HEK293T (cell line): ENCODE results near the gene ADSS1.
A peak's percentile ranks its signal among the peaks of the same experiment; 100 is the strongest.
"Not testable (repeated sequence)": the region's sequence is repeated elsewhere in the genome, so short reads cannot be mapped to it uniquely, and the experiment has no call there.

ENCODE experiments used
- CTCF ChIA-PET: fragments of 350-600 bp; formaldehyde crosslinking; extraction: SDS; loops from one replicate; lab custom pipeline; 2021; ENCODE audit warnings: antibody characterized with exemption, inconsistent platforms; lab: Yijun Ruan, JAX
- POLR2A ChIA-PET: fragments of 350-600 bp; formaldehyde crosslinking; extraction: SDS; loops from one replicate; lab custom pipeline; 2020; ENCODE audit warnings: antibody characterized with exemption, inconsistent platforms; lab: Yijun Ruan, JAX
- DNase-seq: peaks from one replicate; pipeline ENCODE4 v3.0.0; 2012; ENCODE audit warnings: mixed read lengths; ENCODE audit errors: extremely low spot score
- ARNT ChIP-seq: fragments of 450-650 bp; IDR thresholded peaks from 2 replicates; pipeline ENCODE4 v1.6.1; 2017; ENCODE audit warnings: mild to moderate bottlenecking
- BHLHE40 ChIP-seq: fragments of 450-650 bp; IDR thresholded peaks from 2 replicates; pipeline ENCODE4 v1.6.1; 2016; ENCODE audit warnings: mild to moderate bottlenecking, moderate library complexity, borderline replicate concordance
- CTBP1 ChIP-seq: fragments of 450-650 bp; IDR thresholded peaks from 2 replicates; pipeline ENCODE4 v1.6.1; 2016; ENCODE audit warnings: borderline replicate concordance
- ELF4 ChIP-seq: fragments of 450-650 bp; IDR thresholded peaks from 2 replicates; pipeline ENCODE4 v1.6.1; 2017; ENCODE audit warnings: antibody characterized with exemption
- FOXA1 ChIP-seq: fragments of 450-650 bp; IDR thresholded peaks from 2 replicates; pipeline ENCODE4 v1.6.1; 2016; ENCODE audit warnings: mild to moderate bottlenecking
- FOXK2 ChIP-seq: fragments of 450-650 bp; IDR thresholded peaks from 2 replicates; pipeline ENCODE4 v1.6.1; 2016; ENCODE audit warnings: mild to moderate bottlenecking
- FOXM1 ChIP-seq: fragments of 450-650 bp; IDR thresholded peaks from 2 replicates; pipeline ENCODE4 v1.6.1; 2017; ENCODE audit warnings: mild to moderate bottlenecking, borderline replicate concordance
- HDGF ChIP-seq: fragments of 450-650 bp; IDR thresholded peaks from 2 replicates; pipeline ENCODE4 v1.6.1; 2017; ENCODE audit warnings: antibody characterized with exemption, borderline replicate concordance
- L3MBTL2 ChIP-seq: fragments of 450-650 bp; conservative IDR thresholded peaks from 2 replicates; pipeline ENCODE4 v1.6.1; 2016; ENCODE audit warnings: mild to moderate bottlenecking
- LEF1 ChIP-seq: fragments of 450-650 bp; IDR thresholded peaks from 2 replicates; pipeline ENCODE4 v1.6.1; 2017; ENCODE audit warnings: mild to moderate bottlenecking, borderline replicate concordance
- NFRKB ChIP-seq: fragments of 450-650 bp; IDR thresholded peaks from 2 replicates; pipeline ENCODE4 v1.6.1; 2016; ENCODE audit warnings: mild to moderate bottlenecking, moderate library complexity
- SP1 ChIP-seq: fragments of 450-650 bp; IDR thresholded peaks from 2 replicates; pipeline ENCODE4 v1.6.1; 2017
- SUZ12 ChIP-seq: fragments of 450-650 bp; IDR thresholded peaks from 2 replicates; pipeline ENCODE4 v1.6.1; 2016; ENCODE audit warnings: mild to moderate bottlenecking
- TARDBP ChIP-seq: fragments of 450-650 bp; IDR thresholded peaks from 2 replicates; pipeline ENCODE4 v1.6.1; 2016
- ZNF384 ChIP-seq: fragments of 450-650 bp; IDR thresholded peaks from 2 replicates; pipeline ENCODE4 v1.6.1; 2016
- TF ChIP-seq, protein P1 (sequence below): fragments of 450-650 bp; IDR thresholded peaks from 2 replicates; pipeline ENCODE4 v1.6.1; 2016

The ADSS1 gene

DNA sequence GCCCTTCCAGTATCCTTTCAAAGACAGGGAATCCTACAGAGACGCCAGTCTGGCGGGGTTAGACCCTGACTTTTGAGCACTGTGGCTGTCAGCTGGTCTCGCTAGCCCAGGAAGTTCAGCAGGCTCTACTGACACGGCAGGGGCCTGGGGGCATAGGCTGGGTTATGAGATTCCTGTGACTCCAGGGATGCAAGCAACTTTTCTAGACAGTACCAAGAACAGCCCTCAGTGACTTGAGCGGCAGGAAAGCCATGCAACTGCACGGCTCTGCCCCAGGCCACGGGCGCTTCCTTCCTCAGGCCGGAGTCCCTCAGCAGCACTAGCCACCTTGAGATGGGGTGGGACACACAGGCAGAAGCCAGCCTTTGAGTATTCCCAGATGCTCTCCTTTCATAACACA, 23.8 kb downstream of the ADSS1 start:
- POLR2A ChIA-PET = interaction anchor here (0.8 kb wide), 1 partner anchor 11 kb away, joined by 3 read pairs; no protein-coding TSS in a partner anchor
- no peak for TF ChIP-seq SP1
- TF ChIP-seq BHLHE40 = no peak
- no peak for TF ChIP-seq FOXM1
- CTCF ChIA-PET = no interaction called here
- DNase-seq = no peak

DNA sequence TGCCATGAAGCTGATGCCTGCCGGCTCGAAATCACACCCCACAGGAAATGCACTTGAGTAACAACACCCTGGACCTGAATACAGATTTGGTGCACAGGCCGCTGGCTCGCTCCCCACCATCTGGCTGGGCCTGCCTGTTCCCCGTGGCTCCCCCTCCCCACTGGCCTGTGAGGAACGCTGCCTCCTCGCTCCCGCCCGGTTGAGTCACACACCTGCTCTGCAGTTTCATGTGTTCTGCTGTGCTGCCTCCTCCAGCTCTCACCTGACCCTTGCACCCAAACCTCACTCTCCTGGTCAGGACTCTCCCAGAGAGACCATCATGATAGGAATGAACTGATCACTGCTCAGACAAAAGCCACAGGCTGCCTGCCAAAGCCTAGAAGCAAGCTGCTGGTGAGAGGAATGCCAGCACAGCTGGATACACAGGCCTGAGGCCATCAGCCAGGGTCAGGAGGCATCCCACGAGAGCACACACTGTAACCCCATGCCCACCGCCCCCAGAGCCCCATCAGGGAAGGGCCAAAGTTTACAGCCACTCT, 25.2 kb downstream of the ADSS1 start:
- no peak for DNase-seq
- POLR2A ChIA-PET = no interaction called here
- CTCF ChIA-PET = interaction anchor here (0.7 kb wide), 1 partner anchor 27 kb away, joined by 3 read pairs; no protein-coding TSS in a partner anchor
- TF ChIP-seq FOXK2 (no peak), ARNT (no peak), FOXA1 (no peak), L3MBTL2 (no peak), CTBP1 (no peak), NFRKB (no peak), TARDBP (no peak)

DNA sequence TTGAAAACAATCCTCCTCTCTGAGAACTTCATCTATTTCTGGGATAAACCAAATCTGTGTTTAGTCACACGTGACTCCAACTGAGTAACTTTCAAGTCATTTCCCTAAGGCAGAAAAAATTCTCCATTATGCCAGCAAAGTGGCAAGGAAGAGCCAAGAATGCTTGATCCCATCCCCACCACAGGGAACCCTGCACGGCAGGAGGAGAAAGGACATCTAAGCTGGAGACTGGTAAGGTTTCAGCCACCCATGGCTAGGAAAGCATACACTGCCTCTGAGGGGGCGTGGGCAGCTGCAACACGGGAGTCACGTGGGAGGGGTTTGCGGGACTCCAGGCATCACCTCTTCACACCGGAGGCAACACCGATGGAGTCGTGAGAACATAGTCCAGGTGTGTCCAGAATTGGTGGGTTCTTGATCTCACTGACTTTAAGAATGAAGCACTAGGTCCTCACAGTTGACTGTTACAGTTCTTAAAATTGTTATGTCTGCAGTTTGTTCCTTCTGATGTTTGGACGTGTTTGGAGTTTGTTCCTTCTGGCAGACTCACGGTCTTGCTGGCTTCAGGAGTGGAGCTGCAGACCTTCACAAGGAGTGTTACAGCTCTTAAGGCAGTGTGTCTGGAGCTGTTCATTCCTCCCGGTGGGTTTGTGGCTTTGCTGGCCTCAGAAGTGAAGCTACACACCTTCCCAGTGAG, 26.2 kb downstream of the ADSS1 start:
- POLR2A ChIA-PET = interaction anchor here (0.7 kb wide), 1 partner anchor 25 kb away, joined by 3 read pairs; no protein-coding TSS in a partner anchor
- DNase-seq = no peak
- TF ChIP-seq ELF4 = no peak
- no peak for TF ChIP-seq FOXM1
- TF ChIP-seq NFRKB = no peak
- TF ChIP-seq LEF1 = no peak
- TF ChIP-seq BHLHE40 = no peak
- CTCF ChIA-PET = interaction anchor here (0.7 to 0.9 kb wide), 2 partner anchors 19 to 28 kb away, joined by 3 read pairs; no protein-coding TSS in a partner anchor

DNA sequence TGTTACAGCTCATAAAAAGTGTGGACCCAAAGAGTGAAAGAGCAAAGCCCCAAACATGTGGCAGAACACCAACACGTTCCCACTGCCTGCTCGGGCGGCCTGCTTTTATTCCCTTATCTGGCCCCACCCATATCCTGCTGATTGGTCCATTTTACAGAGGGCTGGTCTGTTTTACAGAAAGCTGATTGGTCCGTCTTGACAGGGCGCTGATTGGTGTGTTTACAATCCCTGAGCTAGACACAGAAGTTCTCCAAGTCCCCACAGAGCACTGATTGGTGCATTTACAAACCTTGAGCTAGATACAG, 26.7 kb downstream of the ADSS1 start:
- POLR2A ChIA-PET = interaction anchor here (0.7 to 2.4 kb wide), 4 partner anchors 8 to 76 kb away, joined by 3 to 11 read pairs (median 3); partner anchors contain the start of gene ZBTB42
- CTCF ChIA-PET = interaction anchor here (0.9 to 2.5 kb wide), 2 partner anchors 18 kb away, joined by 3 to 15 read pairs; no protein-coding TSS in a partner anchor
- DNase-seq = not testable (repeated sequence)

DNA sequence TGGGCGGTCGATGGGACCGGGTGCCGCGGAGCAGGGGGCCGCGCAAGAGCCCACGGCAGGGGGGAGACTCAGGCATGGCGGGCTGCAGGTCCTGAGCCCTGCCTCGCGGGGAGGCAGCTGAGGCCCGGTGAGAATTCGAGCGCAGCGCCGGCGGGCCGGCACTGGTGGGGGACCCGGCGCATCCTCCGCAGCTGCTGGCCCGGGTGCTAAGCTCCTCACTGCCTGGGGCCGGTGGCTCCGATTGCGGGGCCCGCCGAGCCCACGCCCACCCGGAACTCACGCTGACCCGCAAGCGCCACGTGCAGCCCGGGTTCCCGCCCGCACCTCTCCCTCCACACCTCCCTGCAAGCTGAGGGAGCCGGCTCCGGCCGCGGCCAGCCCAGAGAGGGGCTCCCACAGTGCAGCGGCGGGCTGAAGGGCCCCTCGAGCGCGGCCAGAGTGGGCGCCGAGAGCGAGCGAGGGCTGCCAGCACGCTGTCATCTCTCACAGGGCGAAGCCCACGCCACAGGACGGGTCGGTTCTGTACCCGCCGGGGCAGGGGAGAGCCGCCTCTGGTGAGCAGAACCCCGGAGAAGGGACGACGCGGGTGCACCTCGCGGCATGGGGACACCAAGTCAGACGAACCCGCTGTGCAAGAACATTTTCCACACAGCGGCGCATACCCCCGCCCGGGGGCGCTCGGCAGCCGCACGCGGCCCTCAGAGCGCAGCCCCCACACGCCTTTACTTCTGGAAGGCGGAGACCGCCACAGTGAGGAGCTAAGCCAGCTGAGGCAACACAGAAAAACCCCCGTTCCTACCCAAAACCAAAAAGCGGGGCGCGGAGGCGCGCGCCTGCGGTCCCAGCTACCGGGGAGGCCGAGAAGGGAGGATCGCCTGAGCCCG, 27.8 kb downstream of the ADSS1 start:
- peak; percentile 63 for DNase-seq
- CTCF ChIA-PET = interaction anchor here (0.7 to 2.5 kb wide), 8 partner anchors 14 to 75 kb away, joined by 3 to 15 read pairs (median 4); partner anchors contain the start of gene ADSS1
- peak; percentile 74 for TF ChIP-seq L3MBTL2
- no peak for TF ChIP-seq LEF1
- POLR2A ChIA-PET = interaction anchor here (0.7 to 3.0 kb wide), 24 partner anchors 9 to 738 kb away, joined by 3 to 22 read pairs (median 5); partner anchors contain the start of gene ZBTB42

DNA sequence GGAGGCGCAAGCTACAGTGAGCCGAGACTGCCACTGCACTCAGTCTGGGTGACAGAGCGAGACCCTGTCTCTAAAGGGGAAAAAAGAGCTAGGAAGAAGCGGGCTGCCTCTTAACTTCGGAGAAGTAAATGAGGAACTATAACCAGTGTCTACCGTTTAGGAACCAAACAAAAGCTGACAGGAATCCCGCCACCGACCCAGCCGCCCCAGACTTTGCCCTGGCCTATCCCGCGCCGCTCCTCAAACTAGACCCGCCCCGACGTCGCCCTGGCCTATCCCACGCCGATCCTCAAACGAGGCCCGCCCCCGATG, 28.4 kb downstream of the ADSS1 start:
- TF ChIP-seq BHLHE40 = no peak
- no peak for TF ChIP-seq FOXM1
- 0 out of 2 replicates have a peak, but pooled peaks have one; percentile 68 for TF ChIP-seq HDGF
- no peak for TF ChIP-seq TARDBP
- no peak for TF ChIP-seq NFRKB
- no peak for TF ChIP-seq FOXA1
- TF ChIP-seq, protein P1, sequence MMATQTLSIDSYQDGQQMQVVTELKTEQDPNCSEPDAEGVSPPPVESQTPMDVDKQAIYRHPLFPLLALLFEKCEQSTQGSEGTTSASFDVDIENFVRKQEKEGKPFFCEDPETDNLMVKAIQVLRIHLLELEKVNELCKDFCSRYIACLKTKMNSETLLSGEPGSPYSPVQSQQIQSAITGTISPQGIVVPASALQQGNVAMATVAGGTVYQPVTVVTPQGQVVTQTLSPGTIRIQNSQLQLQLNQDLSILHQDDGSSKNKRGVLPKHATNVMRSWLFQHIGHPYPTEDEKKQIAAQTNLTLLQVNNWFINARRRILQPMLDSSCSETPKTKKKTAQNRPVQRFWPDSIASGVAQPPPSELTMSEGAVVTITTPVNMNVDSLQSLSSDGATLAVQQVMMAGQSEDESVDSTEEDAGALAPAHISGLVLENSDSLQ = no peak
- TF ChIP-seq ELF4 = no peak
- ChIA-PET POLR2A (interaction anchor here (0.6 to 3.0 kb wide), 40 partner anchors 8 to 737 kb away, joined by 3 to 22 read pairs (median 4); partner anchors contain the start of genes CEP170B and ZBTB42), CTCF (interaction anchor here (0.7 to 2.5 kb wide), 8 partner anchors 14 to 75 kb away, joined by 3 to 15 read pairs (median 4); partner anchors contain the start of gene ADSS1)
- DNase-seq = no peak

DNA sequence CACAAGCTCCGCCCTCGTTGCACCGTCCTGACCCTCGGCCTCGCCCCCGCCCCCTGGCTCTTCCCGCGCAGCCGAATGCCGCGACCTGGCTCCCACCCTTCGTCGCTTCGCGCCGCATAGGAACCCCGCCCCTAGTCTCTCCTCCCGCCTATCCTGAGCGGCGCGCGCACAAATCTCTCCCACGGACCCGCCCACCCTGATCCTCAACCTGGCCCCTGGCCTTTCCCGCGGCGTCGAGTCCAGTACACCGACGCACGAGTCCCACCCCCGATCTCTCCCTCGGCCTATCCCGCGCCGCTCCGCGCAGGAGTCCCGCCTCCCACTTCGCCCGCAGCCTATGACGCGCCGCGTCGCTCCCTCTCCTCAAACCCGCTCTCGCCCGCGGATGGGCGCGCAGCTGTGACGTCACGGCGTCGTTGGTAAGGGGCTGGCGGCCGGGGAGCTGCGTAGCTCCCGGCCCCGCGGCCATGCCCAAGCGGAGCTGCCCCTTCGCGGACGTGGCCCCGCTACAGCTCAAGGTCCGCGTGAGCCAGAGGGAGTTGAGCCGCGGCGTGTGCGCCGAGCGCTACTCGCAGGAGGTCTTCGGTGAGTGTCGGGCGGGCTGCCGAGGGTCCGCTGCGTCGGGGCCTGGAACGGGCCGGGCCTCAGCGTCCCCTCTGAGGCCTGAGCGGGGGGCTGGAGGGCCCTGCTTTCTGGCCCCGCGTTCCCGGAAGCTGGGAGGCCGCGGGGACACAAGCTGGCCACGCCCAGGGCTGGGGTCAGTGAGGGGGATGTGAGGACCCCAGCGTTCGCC, 28.9 kb downstream of the ADSS1 start, which contains the start of gene SIVA1:
SIVA1 (plus strand) TSS at position 413 of the 793 bp plus-strand sequence; CDS start at position 468, 55 bp downstream.
- ChIA-PET POLR2A (interaction anchor here (0.6 to 3.0 kb wide), 43 partner anchors 8 to 737 kb away, joined by 3 to 22 read pairs (median 4); partner anchors contain the start of genes CEP170B and ZBTB42), CTCF (interaction anchor here (0.7 to 2.5 kb wide), 8 partner anchors 13 to 74 kb away, joined by 3 to 15 read pairs (median 4); partner anchors contain the start of gene ADSS1)
- TF ChIP-seq SUZ12 (no peak), ARNT (no peak), FOXM1 (no peak), ZNF384 (no peak), LEF1 (no peak), L3MBTL2 (peak; percentile 53), FOXK2 (no peak), ELF4 (no peak), TARDBP (no peak), NFRKB (no peak)
- TF ChIP-seq, protein P1 = peak; percentile 65; the same call in 1 of the 2 replicates
- peak; percentile 99 for DNase-seq
